Stomach (tissue), 4 donors: ENCODE results near the gene HS3ST1.

Experiments used
- POLR2A ChIP-seq, 4 donors: fragments of 450-650 bp; IDR thresholded peaks; one replicate each; pipeline ENCODE4 v1.6.1; 2016; ENCODE audit warnings: antibody characterized with exemption in 4 of 4, control low read depth in 2 of 4, mild to moderate bottlenecking in 1 of 4, moderate library complexity in 1 of 4
- TF ChIP-seq, protein P1 (sequence below), 7 experiments: fragments of 450-650 bp in 4 of 7; fragments of 200-600 bp in 3 of 7; sonication (generic) in 3 of 7; IDR thresholded peaks; one replicate each; pipeline ENCODE4 v1.5.1; 2016 to 2019; ENCODE audit warnings: antibody characterized with exemption in 7 of 7, control low read depth in 2 of 7, mild to moderate bottlenecking in 1 of 7

DNA sequence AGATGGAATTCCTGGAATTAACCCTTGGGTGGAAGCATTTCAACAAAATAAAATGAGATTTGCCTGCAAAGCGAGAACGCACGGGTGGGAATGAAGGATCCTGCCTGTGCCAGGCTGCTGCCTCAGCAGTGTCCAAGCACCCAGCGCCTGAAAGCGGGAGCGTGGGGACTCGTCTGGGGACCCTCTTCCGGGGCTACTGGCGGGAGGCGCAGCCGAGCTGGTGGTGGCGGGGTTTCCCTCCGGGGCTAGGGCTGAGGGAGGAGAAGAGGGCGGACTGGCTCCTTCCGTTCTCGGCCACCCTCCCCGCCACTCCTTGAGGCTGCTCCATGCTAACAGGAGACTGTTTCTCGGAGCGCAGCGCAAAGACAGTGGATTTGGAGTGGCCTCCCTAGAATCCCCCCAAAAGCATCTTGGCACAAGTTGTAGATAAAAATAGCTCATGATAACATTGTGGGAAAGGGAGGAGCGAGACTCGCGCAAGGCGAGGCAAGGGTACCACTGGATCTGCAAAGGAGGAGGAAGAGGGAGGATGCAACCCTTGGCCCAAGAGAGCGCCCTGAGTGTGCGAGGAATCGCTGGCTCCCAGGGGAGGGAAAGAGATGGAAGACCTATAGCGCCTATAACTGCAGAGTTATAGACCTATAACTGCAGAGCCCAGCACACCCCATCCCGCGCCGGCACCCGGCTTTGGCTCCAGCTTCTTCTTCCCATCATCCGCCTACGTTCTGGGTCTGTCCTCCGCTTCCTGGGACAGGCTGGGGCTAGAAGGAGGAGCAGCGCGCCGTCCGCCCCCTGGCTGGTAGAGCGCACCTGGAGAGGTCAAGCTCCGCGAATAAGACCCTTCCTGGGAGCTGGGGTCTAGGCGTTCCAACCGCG, 1.3 kb downstream of the HS3ST1 start:
- TF ChIP-seq, protein P1, sequence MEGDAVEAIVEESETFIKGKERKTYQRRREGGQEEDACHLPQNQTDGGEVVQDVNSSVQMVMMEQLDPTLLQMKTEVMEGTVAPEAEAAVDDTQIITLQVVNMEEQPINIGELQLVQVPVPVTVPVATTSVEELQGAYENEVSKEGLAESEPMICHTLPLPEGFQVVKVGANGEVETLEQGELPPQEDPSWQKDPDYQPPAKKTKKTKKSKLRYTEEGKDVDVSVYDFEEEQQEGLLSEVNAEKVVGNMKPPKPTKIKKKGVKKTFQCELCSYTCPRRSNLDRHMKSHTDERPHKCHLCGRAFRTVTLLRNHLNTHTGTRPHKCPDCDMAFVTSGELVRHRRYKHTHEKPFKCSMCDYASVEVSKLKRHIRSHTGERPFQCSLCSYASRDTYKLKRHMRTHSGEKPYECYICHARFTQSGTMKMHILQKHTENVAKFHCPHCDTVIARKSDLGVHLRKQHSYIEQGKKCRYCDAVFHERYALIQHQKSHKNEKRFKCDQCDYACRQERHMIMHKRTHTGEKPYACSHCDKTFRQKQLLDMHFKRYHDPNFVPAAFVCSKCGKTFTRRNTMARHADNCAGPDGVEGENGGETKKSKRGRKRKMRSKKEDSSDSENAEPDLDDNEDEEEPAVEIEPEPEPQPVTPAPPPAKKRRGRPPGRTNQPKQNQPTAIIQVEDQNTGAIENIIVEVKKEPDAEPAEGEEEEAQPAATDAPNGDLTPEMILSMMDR (IDR thresholded peaks at IDR 0.05), result no peak
- TF ChIP-seq POLR2A (IDR thresholded peaks at IDR 0.05), result no peak
